Adrenal gland (tissue), 12 donors: ENCODE results near the gene FAM180A. TPM values are rescaled to one million over a fixed set of nuclear protein-coding genes. Genes with fewer than 3 reads are reported as not detected.

ENCODE experiments used
- DNase-seq, 7 donors: peaks; one replicate each; pipeline ENCODE4 v3.0.0-alpha.2; 2019 to 2020
- H3K27ac ChIP-seq, 5 donors: fragments of 200-600 bp; sonication (generic) in 4 of 5; 1 replicate in 3 of 5; 2 replicates in 2 of 5; pipeline versions ENCODE4 v1.5.1 to v1.8.0; 2016 to 2020; ENCODE audit warnings: mild to moderate bottlenecking in 1 of 5
- H3K27me3 ChIP-seq: fragments of 200-600 bp; 2 replicates; pipeline ENCODE4 v1.8.0; 2021
- H3K36me3 ChIP-seq, 2 donors: fragments of 200-600 bp; replicated peaks in 1 of 2; 1 replicate in 1 of 2; 2 replicates in 1 of 2; pipeline versions ENCODE4 v1.5.1 to v1.8.0; 2018 to 2022
- H3K4me1 ChIP-seq, 2 donors: fragments of 200-600 bp; replicated peaks in 1 of 2; 1 replicate in 1 of 2; 2 replicates in 1 of 2; pipeline versions ENCODE4 v1.5.1 to v1.8.0; 2018 to 2021
- H3K4me3 ChIP-seq, 4 donors: fragments of 200-600 bp; sonication (generic) in 3 of 4; one replicate each; pipeline ENCODE4 v1.5.1; 2016 to 2018
- H3K9me3 ChIP-seq, 3 donors: fragments of 200-600 bp; sonication (generic) in 1 of 3; replicated peaks in 1 of 3; 1 replicate in 2 of 3; 2 replicates in 1 of 3; pipeline versions ENCODE4 v1.5.1 to v1.8.0; 2016 to 2021
- POLR2A ChIP-seq, 2 donors: fragments of 450-650 bp; IDR thresholded peaks; one replicate each; pipeline ENCODE4 v1.6.1; 2017; ENCODE audit warnings: antibody characterized with exemption in 2 of 2, mild to moderate bottlenecking in 2 of 2, moderate library complexity in 1 of 2
- WGBS, 4 donors: extraction: QIAGEN DNeasy Blood & Tissue Kit in 2 of 4; methylation state at CpG; one replicate each; pipeline versions ENCODE4 v1.1.5 to v1.1.7; 2013 to 2017; 5-methylcytosine and 5-hydroxymethylcytosine counted together
- intact Hi-C, 2 donors: fragments of 100-400 bp; cut with DNase I; formaldehyde crosslinking; loops; one replicate each; pipeline versions ENCODE4 v1.14.1 to v1.15.0; 2022 to 2023
- polyA plus RNA-seq, 3 donors: library from polyadenylated mRNA; stranded (reverse); fragments of 200-250 nt in 2 of 3; fragments of 350-450 nt in 1 of 3; fragmentation: Illumina TruSeq in 1 of 3; extraction: RNeasy Lipid Tissue Mini Kit (QIAGEN cat#74804) in 1 of 3; gene quantifications; one replicate each; pipeline ENCODE4 v1.2.3, GENCODE V29; 2013 to 2014
- total RNA-seq, 9 donors: library from RNA; depleted of rRNA in 4 of 9; stranded (reverse); fragments of >200 nt in 4 of 9; fragments of 120-200 nt in 1 of 9; fragmentation: NEBNext Ultra II Directional in 1 of 9; extraction: Animal tissue kit (Norgen Biotek cat#: 25700) in 1 of 9; gene quantifications; one replicate each; pipeline versions ENCODE4 v1.1.0 to v1.2.4, GENCODE V29; 2013 to 2023
- TF ChIP-seq, protein P1 (sequence below), 6 experiments: fragments of 450-650 bp in 4 of 6; fragments of 200-600 bp in 2 of 6; sonication (generic) in 1 of 6; IDR thresholded peaks; 1 replicate in 5 of 6; 2 replicates in 1 of 6; pipeline versions ENCODE4 v1.5.1 to v1.8.0; 2016 to 2021; ENCODE audit warnings: antibody characterized with exemption in 6 of 6, mild to moderate bottlenecking in 2 of 6, moderate library complexity in 1 of 6
- donor health status: healthy with polysubstance abuse.
- donor health status: Bipolar disorder and iron deficiency.
- donor health status: DM: yes; HTN: yes; CAD: no.
- donor health status: DM: no; HTN: no; CAD: no.
- donor health status: DM: no; HTN: no; CAD: no.
- donor health status: DM: yes; HTN: yes; CAD: no.

FAM180A gene
- total and polyA plus RNA-seq, 12 donors = 0.17 to 20.4 (median 4.0) TPM

GRCh38 chr7:135712796-135713195, 35.8 kb downstream of the FAM180A start:
- WGBS, 4 donors = 45 to 66% (median 51%) methylated on average over 7 of the region's 7 CpGs
- intact Hi-C loops = no loop called here
- no peak for TF ChIP-seq POLR2A (IDR thresholded peaks at IDR 0.05)
- TF ChIP-seq, protein P1, sequence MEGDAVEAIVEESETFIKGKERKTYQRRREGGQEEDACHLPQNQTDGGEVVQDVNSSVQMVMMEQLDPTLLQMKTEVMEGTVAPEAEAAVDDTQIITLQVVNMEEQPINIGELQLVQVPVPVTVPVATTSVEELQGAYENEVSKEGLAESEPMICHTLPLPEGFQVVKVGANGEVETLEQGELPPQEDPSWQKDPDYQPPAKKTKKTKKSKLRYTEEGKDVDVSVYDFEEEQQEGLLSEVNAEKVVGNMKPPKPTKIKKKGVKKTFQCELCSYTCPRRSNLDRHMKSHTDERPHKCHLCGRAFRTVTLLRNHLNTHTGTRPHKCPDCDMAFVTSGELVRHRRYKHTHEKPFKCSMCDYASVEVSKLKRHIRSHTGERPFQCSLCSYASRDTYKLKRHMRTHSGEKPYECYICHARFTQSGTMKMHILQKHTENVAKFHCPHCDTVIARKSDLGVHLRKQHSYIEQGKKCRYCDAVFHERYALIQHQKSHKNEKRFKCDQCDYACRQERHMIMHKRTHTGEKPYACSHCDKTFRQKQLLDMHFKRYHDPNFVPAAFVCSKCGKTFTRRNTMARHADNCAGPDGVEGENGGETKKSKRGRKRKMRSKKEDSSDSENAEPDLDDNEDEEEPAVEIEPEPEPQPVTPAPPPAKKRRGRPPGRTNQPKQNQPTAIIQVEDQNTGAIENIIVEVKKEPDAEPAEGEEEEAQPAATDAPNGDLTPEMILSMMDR (IDR thresholded peaks at IDR 0.05) = no peak
- H3K4me1 ChIP-seq = peaks cover 0 to 3% of the 10 kb centered on the region in 2 donors
- no peak for DNase-seq
- no peaks in the 10 kb centered on the region for H3K9me3 ChIP-seq
- no peaks in the 10 kb centered on the region for H3K27me3 ChIP-seq
- H3K36me3 ChIP-seq = no peaks in the 10 kb centered on the region
- H3K27ac ChIP-seq = no peak overlapping the region
- no peak overlapping the region for H3K4me3 ChIP-seq

- Histone ChIP-seq H3K27me3 (no peaks in the 10 kb centered on the region), H3K4me1 (peaks cover 0 to 3% of the 10 kb centered on the region in 2 donors), H3K4me3 (no peak overlapping the region), H3K36me3 (no peaks in the 10 kb centered on the region), H3K27ac (no peak overlapping the region), H3K9me3 (no peaks in the 10 kb centered on the region)
- DNase-seq = no peak
- intact Hi-C loops = no loop called here
- WGBS, 4 donors = 60 to 75% (median 67%) methylated on average over 4 of the region's 4 CpGs
- TF ChIP-seq, protein P1 (IDR thresholded peaks at IDR 0.05) = no peak
- TF ChIP-seq POLR2A (IDR thresholded peaks at IDR 0.05) = no peak
These were observed 36.3 kb downstream of the FAM180A start for GRCh38 chr7:135712182-135712782.

DNA sequence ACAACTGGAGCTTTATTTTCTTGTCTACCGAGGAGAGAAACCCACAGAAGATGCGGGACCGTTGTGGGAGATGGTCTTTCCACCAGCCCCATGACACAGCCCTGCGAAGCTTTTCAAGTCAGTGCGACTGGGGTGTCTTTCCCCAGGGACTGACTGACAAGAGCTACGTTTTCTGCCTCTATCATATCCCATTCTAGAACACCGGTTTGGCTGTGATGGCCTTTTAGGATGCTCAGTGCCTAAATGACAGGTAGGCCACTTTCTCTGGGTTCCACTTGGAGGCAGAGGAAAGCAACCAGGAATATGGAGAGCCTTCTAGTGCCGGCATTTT, 37.5 kb downstream of the FAM180A start:
- H3K27ac ChIP-seq = no peak overlapping the region
- TF ChIP-seq, protein P1 (IDR thresholded peaks at IDR 0.05) = no peak
- no peak for TF ChIP-seq POLR2A (IDR thresholded peaks at IDR 0.05)
- H3K9me3 ChIP-seq = no peaks in the 10 kb centered on the region
- WGBS, 4 donors = 53 to 60% (median 58%) methylated on average over 6 to 8 of the region's 8 CpGs
- intact Hi-C loops = no loop called here
- no peaks in the 10 kb centered on the region for H3K27me3 ChIP-seq
- DNase-seq = no peak
- H3K4me1 ChIP-seq = peaks cover 0 to 3% of the 10 kb centered on the region in 2 donors
- no peaks in the 10 kb centered on the region for H3K36me3 ChIP-seq
- no peak overlapping the region for H3K4me3 ChIP-seq

GRCh38 chr7:135710417-135711138, 38.0 kb downstream of the FAM180A start:
- Histone ChIP-seq H3K27me3 (no peaks in the 10 kb centered on the region), H3K36me3 (no peaks in the 10 kb centered on the region), H3K27ac (no peak overlapping the region), H3K4me3 (no peak overlapping the region), H3K4me1 (peaks cover 0 to 3% of the 10 kb centered on the region in 2 donors), H3K9me3 (no peaks in the 10 kb centered on the region)
- no peak for DNase-seq
- no peak for TF ChIP-seq POLR2A (IDR thresholded peaks at IDR 0.05)
- TF ChIP-seq, protein P1 (IDR thresholded peaks at IDR 0.05) = peak in 2 of 6 experiments; percentile 26 to 51
- 34 to 50% (median 40%) methylated on average over 5 to 11 of the region's 11 CpGs for WGBS, 4 donors
- intact Hi-C loops = no loop called here
